ENCODE results near the gene CELF4. TPM values are rescaled to one million over a fixed set of nuclear protein-coding genes. Genes with fewer than 3 reads are reported as not detected.
A peak's percentile ranks its signal among the peaks of the same experiment; 100 is the strongest.

CELF4 gene
- total RNA-seq, 1 donor from 2014 or later: 2.3 TPM

DNA sequence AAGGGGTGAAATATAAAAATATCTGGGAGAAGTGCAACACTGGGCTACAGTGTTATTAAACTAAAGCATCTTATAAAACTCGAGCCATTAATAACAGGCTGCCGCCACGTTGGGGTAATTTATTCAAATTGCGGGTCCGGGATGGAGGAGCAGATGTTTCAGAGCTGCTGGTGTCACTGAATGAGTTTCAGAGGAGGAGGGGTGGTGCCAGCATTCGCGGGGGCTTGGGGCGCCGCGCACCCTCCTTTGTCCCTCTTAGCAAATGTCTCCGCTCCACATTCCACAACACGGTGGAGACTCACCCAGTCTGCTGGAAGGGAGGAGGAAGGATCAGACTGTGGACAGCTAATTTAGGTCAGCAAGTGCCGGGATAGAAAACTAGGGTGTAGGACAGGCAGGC is 260.5 kb downstream of the CELF4 start:
- H3K36me3 Mint-ChIP-seq: no peaks in the 10 kb centered on the region
- H3K27me3 Mint-ChIP-seq (ENCODE audit: low read depth): peaks cover 6% of the 10 kb centered on the region
- H3K27ac Mint-ChIP-seq: no peak overlapping the region
- no peak overlapping the region for H3K4me3 Mint-ChIP-seq
- no peaks in the 10 kb centered on the region for H3K9me3 Mint-ChIP-seq
- peaks cover 31% of the 10 kb centered on the region for H3K4me1 Mint-ChIP-seq
- no peak for DNase-seq (ENCODE audit: low spot score in 2 of 2, unreplicated experiment in 2 of 2)
- TF ChIP-seq, protein P1, sequence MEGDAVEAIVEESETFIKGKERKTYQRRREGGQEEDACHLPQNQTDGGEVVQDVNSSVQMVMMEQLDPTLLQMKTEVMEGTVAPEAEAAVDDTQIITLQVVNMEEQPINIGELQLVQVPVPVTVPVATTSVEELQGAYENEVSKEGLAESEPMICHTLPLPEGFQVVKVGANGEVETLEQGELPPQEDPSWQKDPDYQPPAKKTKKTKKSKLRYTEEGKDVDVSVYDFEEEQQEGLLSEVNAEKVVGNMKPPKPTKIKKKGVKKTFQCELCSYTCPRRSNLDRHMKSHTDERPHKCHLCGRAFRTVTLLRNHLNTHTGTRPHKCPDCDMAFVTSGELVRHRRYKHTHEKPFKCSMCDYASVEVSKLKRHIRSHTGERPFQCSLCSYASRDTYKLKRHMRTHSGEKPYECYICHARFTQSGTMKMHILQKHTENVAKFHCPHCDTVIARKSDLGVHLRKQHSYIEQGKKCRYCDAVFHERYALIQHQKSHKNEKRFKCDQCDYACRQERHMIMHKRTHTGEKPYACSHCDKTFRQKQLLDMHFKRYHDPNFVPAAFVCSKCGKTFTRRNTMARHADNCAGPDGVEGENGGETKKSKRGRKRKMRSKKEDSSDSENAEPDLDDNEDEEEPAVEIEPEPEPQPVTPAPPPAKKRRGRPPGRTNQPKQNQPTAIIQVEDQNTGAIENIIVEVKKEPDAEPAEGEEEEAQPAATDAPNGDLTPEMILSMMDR (IDR thresholded peaks at IDR 0.05; ENCODE audit: unreplicated experiment): no peak

DNA sequence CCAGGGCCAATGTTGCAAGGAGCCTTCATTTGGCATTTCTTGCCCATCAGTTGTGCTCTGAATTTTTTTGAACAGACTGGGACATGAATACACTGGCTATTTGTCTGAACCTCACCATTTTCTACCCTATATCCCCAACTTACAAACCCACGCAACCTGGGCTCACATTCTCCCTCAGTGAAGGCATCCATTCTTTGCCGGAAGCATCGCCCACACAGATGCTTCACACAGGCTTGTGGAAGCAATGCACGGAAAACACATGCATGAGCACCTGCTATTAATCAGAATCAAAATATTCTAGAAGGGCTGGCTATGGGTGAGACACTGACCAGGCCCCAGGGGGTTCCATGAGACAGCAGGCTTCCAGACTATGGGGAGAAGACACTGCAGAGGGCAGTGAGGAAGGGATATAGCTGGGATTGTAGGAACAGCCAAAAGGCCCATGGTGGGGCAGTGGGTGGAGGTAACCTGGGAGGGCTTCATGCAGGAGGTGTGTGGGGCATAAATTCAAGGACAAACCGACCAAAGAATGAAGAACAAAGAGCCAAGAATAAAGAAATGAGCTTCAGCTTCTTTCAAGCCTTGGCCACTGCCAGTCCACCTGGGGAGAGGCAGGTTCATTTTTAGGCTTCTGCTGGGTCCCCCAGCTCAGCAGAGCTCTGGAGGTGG is 261.5 kb downstream of the CELF4 start:
- H3K27me3 Mint-ChIP-seq (ENCODE audit: low read depth): peaks cover 6% of the 10 kb centered on the region
- no peaks in the 10 kb centered on the region for H3K36me3 Mint-ChIP-seq
- TF ChIP-seq, protein P1 (IDR thresholded peaks at IDR 0.05; ENCODE audit: unreplicated experiment): no peak
- H3K4me3 Mint-ChIP-seq: no peak overlapping the region
- H3K4me1 Mint-ChIP-seq: peaks cover 40% of the 10 kb centered on the region
- H3K27ac Mint-ChIP-seq: no peak overlapping the region
- no peaks in the 10 kb centered on the region for H3K9me3 Mint-ChIP-seq
- DNase-seq (ENCODE audit: low spot score in 2 of 2, unreplicated experiment in 2 of 2): no peak

DNA sequence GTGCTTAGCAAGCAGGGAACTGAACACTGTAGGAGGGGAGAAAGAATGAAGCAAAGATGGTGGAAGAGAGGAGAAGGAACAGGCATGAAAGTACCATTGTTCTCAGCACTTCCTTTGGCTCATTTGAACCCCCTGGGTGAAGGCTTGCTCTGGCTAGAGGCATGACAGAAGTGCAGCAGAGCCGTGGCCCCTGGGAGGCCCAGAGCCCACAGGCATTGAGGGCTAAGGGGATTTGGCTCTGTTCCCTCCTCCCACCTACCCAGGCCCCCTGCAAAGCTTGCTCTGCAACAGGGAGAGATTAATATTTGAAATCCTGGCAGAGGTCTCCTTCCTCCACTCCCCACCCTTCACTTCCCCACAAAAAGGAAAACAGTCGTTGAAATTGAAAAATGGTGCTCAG is 262.6 kb downstream of the CELF4 start:
- Mint-ChIP-seq H3K27me3 (ENCODE audit: low read depth) (peaks cover 6% of the 10 kb centered on the region), H3K36me3 (no peaks in the 10 kb centered on the region), H3K4me1 (peaks cover 46% of the 10 kb centered on the region), H3K4me3 (no peak overlapping the region), H3K9me3 (no peaks in the 10 kb centered on the region), H3K27ac (peak overlapping the region; percentile 39)
- TF ChIP-seq, protein P1 (IDR thresholded peaks at IDR 0.05; ENCODE audit: unreplicated experiment): no peak
- no peak for DNase-seq (ENCODE audit: low spot score in 2 of 2, unreplicated experiment in 2 of 2)

DNA sequence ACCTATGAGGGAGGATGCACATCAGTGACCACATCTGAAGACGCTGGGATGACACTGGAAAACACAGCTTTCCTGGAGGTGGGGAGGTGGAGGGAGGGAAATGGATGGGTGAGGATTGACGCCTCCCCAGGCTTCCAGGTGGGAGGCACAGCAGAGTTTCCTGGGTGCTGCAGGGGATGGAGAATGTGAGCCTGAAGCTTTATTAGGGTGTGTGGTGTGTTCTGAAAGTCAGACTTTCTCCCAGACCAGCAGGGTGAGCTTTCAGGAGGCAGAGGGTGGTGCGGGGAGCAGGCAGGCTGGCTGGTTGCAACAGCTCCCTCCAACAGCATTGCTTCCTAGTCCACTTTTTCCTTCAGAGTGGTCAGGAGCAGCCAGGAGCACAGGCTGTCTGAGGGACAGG is 263.1 kb downstream of the CELF4 start:
- H3K36me3 Mint-ChIP-seq: no peaks in the 10 kb centered on the region
- H3K27ac Mint-ChIP-seq: peak overlapping the region; percentile 25
- TF ChIP-seq, protein P1 (IDR thresholded peaks at IDR 0.05; ENCODE audit: unreplicated experiment): no peak
- H3K4me3 Mint-ChIP-seq: no peak overlapping the region
- no peaks in the 10 kb centered on the region for H3K9me3 Mint-ChIP-seq
- no peak for DNase-seq (ENCODE audit: low spot score in 2 of 2, unreplicated experiment in 2 of 2)
- H3K4me1 Mint-ChIP-seq: peaks cover 50% of the 10 kb centered on the region
- peaks cover 6% of the 10 kb centered on the region for H3K27me3 Mint-ChIP-seq (ENCODE audit: low read depth)

DNA sequence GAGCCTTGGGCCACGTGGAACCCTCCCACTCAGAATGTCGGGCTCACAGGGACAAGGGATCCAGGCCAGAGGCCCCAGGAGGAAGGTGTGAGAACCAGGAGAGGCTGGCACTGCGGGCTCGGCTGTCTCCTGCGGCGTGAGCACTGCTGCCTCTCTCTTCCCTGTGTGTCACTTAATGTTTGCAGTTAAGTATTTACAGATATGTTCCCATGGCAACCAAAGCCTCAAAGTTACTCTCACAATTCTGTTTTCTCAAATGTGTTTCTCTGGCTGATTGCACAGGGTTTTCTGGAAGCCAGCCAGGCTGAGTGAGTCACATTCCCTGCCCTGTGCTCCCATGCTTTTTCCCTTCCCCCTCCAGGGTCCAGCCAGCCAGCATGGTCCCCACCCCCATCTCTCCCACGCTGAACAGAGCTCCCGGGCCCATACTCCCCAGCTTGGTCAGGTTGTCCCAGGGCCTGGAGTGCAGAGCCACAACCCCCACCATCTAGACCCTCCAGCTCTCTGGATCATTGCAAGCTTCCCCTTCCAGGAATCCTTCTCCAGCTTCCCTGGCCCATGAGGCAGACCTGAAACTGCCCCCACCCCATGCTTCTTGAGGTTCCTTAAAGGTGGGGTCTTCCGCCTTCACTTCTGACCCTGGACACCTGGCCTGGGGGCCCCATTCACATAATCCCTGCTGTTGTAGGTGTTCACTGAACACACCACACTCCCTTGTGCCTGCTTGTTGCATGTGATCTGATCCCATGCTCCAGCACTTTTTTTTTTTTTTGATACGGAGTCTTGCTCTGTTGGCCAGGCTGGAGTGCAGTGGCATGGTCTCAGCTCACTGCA is 265.9 kb downstream of the CELF4 start:
- TF ChIP-seq, protein P1 (IDR thresholded peaks at IDR 0.05; ENCODE audit: unreplicated experiment): no peak
- no peaks in the 10 kb centered on the region for H3K36me3 Mint-ChIP-seq
- H3K4me1 Mint-ChIP-seq: peaks cover 50% of the 10 kb centered on the region
- peak; percentile 85 to 88 for DNase-seq (ENCODE audit: low spot score in 2 of 2, unreplicated experiment in 2 of 2)
- no peaks in the 10 kb centered on the region for H3K9me3 Mint-ChIP-seq
- no peak overlapping the region for H3K4me3 Mint-ChIP-seq
- peaks cover 8% of the 10 kb centered on the region for H3K27me3 Mint-ChIP-seq (ENCODE audit: low read depth)
- H3K27ac Mint-ChIP-seq: peak overlapping the region; percentile 99

All from mesothelial cell of epicardium (in vitro differentiated cells).